PC-9 (cell line): ENCODE results near the gene RAB30.

ENCODE experiments used
- CTCF ChIP-seq: fragments of 200-600 bp; sonication (generic); conservative IDR thresholded peaks from 2 replicates; pipeline ENCODE4 v1.6.1; 2017; ENCODE audit warnings: mixed run types, antibody characterized with exemption, mild to moderate bottlenecking, moderate library complexity
- EZH2 ChIP-seq: fragments of 200-600 bp; sonication (generic); IDR thresholded peaks from 2 replicates; pipeline ENCODE4 v1.8.0; 2017; ENCODE audit warnings: antibody characterized with exemption, low read depth

GRCh38 chr11:82996966-82997606 lies 74.6 kb downstream of the RAB30 start:
- TF ChIP-seq CTCF: no peak
- TF ChIP-seq EZH2: no peak
